PC-9 (cell line): ENCODE results near the gene HOXA9. TPM values are rescaled to one million over a fixed set of nuclear protein-coding genes. Genes with fewer than 3 reads are reported as not detected.

Source experiments
- BruUV-seq: library from RNA; stranded (reverse); fragments of 400-500 nt; replicated peaks from 2 replicates; lab custom pipeline; 2021; lab: Mats Ljungman, UMichigan
- CTCF ChIA-PET: fragments of 300-600 bp; sonication (Branson Sonifier 250); formaldehyde crosslinking; loops from one replicate; lab custom pipeline; 2022; ENCODE audit warnings: antibody characterized with exemption; lab: Charles Lee
- POLR2A ChIA-PET: fragments of 300-600 bp; sonication (Branson Sonifier 250); formaldehyde crosslinking; loops from one replicate; lab custom pipeline; 2022; ENCODE audit warnings: antibody characterized with exemption; ENCODE audit not compliant: unreplicated experiment; lab: Charles Lee
- DNase-seq, 2 experiments: peaks; one replicate each; pipeline versions ENCODE4 v3.0.0 to v3.0.0-alpha.2; 2015 to 2022; ENCODE audit warnings: mixed read lengths in 1 of 2
- H2AFZ ChIP-seq: fragments of 200-600 bp; sonication (generic); 2 replicates; pipeline ENCODE4 v1.8.1; 2017; ENCODE audit warnings: antibody characterized with exemption
- H3F3A ChIP-seq: fragments of 200-600 bp; sonication (generic); 2 replicates; pipeline ENCODE4 v1.8.1; 2017; ENCODE audit warnings: antibody characterized with exemption, mild to moderate bottlenecking, low read depth; ENCODE audit not compliant: insufficient read depth
- H3K27ac ChIP-seq: fragments of 200-600 bp; sonication (generic); 2 replicates; pipeline ENCODE4 v1.6.1; 2016; ENCODE audit warnings: mixed run types
- H3K27me3 ChIP-seq: fragments of 200-600 bp; sonication (generic); 2 replicates; pipeline ENCODE4 v1.6.1; 2016; ENCODE audit warnings: low read depth, mixed run types; ENCODE audit not compliant: insufficient read depth
- H3K36me3 ChIP-seq: fragments of 200-600 bp; sonication (generic); 2 replicates; pipeline ENCODE4 v1.6.1; 2016; ENCODE audit warnings: low read depth, mixed run types
- H3K4me1 ChIP-seq: fragments of 200-600 bp; sonication (generic); replicated peaks from 2 replicates; pipeline ENCODE4 v1.6.1; 2016; ENCODE audit warnings: mixed run types; ENCODE audit not compliant: insufficient read depth
- H3K4me2 ChIP-seq: fragments of 200-600 bp; sonication (generic); 2 replicates; pipeline ENCODE4 v1.6.1; 2017; ENCODE audit warnings: mixed run types
- H3K4me3 ChIP-seq: fragments of 200-600 bp; sonication (generic); 2 replicates; pipeline ENCODE4 v1.6.1; 2016; ENCODE audit warnings: mixed run types
- H3K79me2 ChIP-seq: fragments of 200-600 bp; sonication (generic); 2 replicates; pipeline ENCODE4 v1.6.1; 2017; ENCODE audit warnings: low read depth, mixed run types
- H3K9me2 ChIP-seq: fragments of 200-600 bp; sonication (generic); 2 replicates; pipeline ENCODE4 v1.8.1; 2017; ENCODE audit warnings: mild to moderate bottlenecking; ENCODE audit not compliant: insufficient read depth
- H3K9me3 ChIP-seq: fragments of 200-600 bp; sonication (generic); 2 replicates; pipeline ENCODE4 v1.8.1; 2016; ENCODE audit warnings: low read depth; ENCODE audit not compliant: insufficient read depth
- H4K20me1 ChIP-seq: fragments of 200-600 bp; sonication (generic); 2 replicates; pipeline ENCODE4 v1.8.1; 2017; ENCODE audit not compliant: insufficient read depth
- CTCF ChIP-seq: fragments of 200-600 bp; sonication (generic); conservative IDR thresholded peaks from 2 replicates; pipeline ENCODE4 v1.6.1; 2017; ENCODE audit warnings: mixed run types, antibody characterized with exemption, mild to moderate bottlenecking, moderate library complexity
- EZH2 ChIP-seq: fragments of 200-600 bp; sonication (generic); IDR thresholded peaks from 2 replicates; pipeline ENCODE4 v1.8.0; 2017; ENCODE audit warnings: antibody characterized with exemption, low read depth
- intact Hi-C: fragments of 100-400 bp; cut with micrococcal nuclease; formaldehyde crosslinking; loops from one replicate; pipeline ENCODE4 v1.10.0; 2022; ENCODE audit not compliant: unreplicated experiment
- total RNA-seq: library from RNA; stranded (reverse); gene quantifications from 2 replicates; pipeline ENCODE4 v1.2.3, GENCODE V29; 2021

Gene HOXA9
- total RNA-seq, 1 experiment from 2014 or later: 2.5 TPM

GRCh38 chr7:27164045-27164366 is 1.3 kb downstream of the HOXA9 start:
- Histone ChIP-seq H3K36me3 (no peaks in the 10 kb centered on the region), H3K9me2 (no peaks in the 10 kb centered on the region), H3K4me3 (no peak overlapping the region), H4K20me1 (no peaks in the 10 kb centered on the region), H3K79me2 (no peaks in the 10 kb centered on the region), H3F3A (peaks cover 28% of the 10 kb centered on the region), H2AFZ (no peak overlapping the region), H3K9me3 (no peaks in the 10 kb centered on the region), H3K4me1 (0 out of 2 replicates have a peak, but pooled peaks cover 9% of the 10 kb centered on the region), H3K27ac (no peak overlapping the region), H3K27me3 (no peaks in the 10 kb centered on the region), H3K4me2 (no peak overlapping the region)
- intact Hi-C loops: loop anchor here (5.0 to 10.0 kb wide), 3 partner anchors 931 to 1597 kb away; no protein-coding TSS in a partner anchor
- ChIA-PET POLR2A (no interaction called here), CTCF (no interaction called here)
- DNase-seq: no peak
- TF ChIP-seq EZH2: no peak
- no peak for TF ChIP-seq CTCF
- BruUV-seq: no TSS peak

- Histone ChIP-seq H2AFZ (no peak overlapping the region), H4K20me1 (no peaks in the 10 kb centered on the region), H3K4me3 (no peak overlapping the region), H3K27ac (no peak overlapping the region), H3K9me3 (no peaks in the 10 kb centered on the region), H3K27me3 (no peaks in the 10 kb centered on the region), H3K9me2 (no peaks in the 10 kb centered on the region), H3K4me2 (no peak overlapping the region), H3K79me2 (no peaks in the 10 kb centered on the region), H3K36me3 (no peaks in the 10 kb centered on the region), H3F3A (peaks cover 26% of the 10 kb centered on the region), H3K4me1 (0 out of 2 replicates have a peak, but pooled peaks cover 3% of the 10 kb centered on the region)
- intact Hi-C loops: loop anchor here (5.0 to 10.0 kb wide), 3 partner anchors 931 to 1596 kb away; no protein-coding TSS in a partner anchor
- DNase-seq: no peak
- ChIA-PET POLR2A (interaction anchor here (0.6 kb wide), 1 partner anchor 786 kb away, joined by 5 read pairs; no protein-coding TSS in a partner anchor), CTCF (interaction anchor here (0.9 to 3.1 kb wide), 3 partner anchors 404 to 794 kb away, joined by 3 to 24 read pairs (median 11); no protein-coding TSS in a partner anchor)
- no TSS peak for BruUV-seq
- TF ChIP-seq CTCF (no peak), EZH2 (no peak)
Measured at GRCh38 chr7:27163288-27164044, 1.9 kb downstream of the HOXA9 start.

- Histone ChIP-seq H3K9me3 (no peaks in the 10 kb centered on the region), H3K4me3 (no peak overlapping the region), H3K79me2 (no peaks in the 10 kb centered on the region), H3K9me2 (no peaks in the 10 kb centered on the region), H2AFZ (no peak overlapping the region), H3K4me1 (0 out of 2 replicates have a peak, but pooled peaks cover 3% of the 10 kb centered on the region), H4K20me1 (no peaks in the 10 kb centered on the region), H3K4me2 (no peak overlapping the region), H3F3A (peaks cover 18% of the 10 kb centered on the region), H3K27ac (no peak overlapping the region), H3K36me3 (no peaks in the 10 kb centered on the region), H3K27me3 (no peaks in the 10 kb centered on the region)
- BruUV-seq: no TSS peak
- intact Hi-C loops: loop anchor here (5.0 to 10.0 kb wide), 3 partner anchors 932 to 1595 kb away; no protein-coding TSS in a partner anchor
- no peak for DNase-seq
- TF ChIP-seq EZH2: no peak
- TF ChIP-seq CTCF: no peak
- ChIA-PET CTCF (interaction anchor here (0.9 to 3.1 kb wide), 4 partner anchors 403 to 794 kb away, joined by 3 to 24 read pairs (median 7); no protein-coding TSS in a partner anchor), POLR2A (interaction anchor here (0.6 to 0.7 kb wide), 2 partner anchors 786 to 1011 kb away, joined by 5 read pairs; partner anchors contain the start of gene NFE2L3)
Measured at GRCh38 chr7:27162561-27163287, 2.6 kb downstream of the HOXA9 start.
